ENCODE results near the gene BDKRB2.

Gene BDKRB2

DNA sequence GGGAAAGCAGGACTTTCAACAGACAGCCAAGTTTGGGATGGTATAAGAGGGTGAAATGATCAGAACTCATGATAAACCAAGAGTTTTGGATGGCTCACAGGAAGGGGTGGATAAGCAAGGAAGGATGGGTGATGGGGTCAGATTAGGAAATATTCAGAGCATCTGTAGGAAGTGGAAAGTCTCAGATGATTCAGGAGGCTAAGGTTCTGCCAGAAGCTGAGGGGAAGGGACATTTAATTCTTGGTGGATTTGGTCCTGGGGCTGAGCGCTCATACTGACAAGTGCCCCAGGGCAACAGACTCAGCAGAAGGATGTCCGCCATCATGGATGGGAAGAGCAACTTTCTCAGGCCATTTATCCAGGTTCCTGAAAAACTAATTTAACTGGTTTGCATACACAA lies 28.4 kb upstream of the BDKRB2 start:
- no peak for DNase-seq (ENCODE audit: low read depth in 2 of 3, low spot score in 2 of 3)

DNA sequence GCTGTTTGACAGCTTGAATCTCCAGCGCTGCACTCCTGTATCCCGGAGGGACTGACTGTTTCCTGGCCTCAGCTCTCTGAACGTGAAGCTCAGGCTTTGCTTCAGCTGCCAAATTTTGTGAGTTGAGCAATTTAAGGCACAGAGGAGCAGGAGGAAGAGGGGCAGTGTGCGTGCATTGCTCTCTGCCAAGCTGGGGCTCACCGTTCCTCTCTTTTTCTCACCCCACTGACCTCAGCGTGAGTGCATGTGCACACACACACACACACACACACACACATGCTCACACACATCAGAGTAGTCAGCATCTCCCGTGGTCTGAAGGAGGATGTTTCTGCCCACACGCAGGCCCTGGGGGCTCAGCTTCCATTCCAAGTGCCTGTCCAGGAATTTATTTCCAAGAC lies 27.8 kb upstream of the BDKRB2 start:
- no peak for DNase-seq (ENCODE audit: low read depth in 2 of 3, low spot score in 2 of 3)

- DNase-seq (ENCODE audit: low read depth in 2 of 3, low spot score in 2 of 3): no peak
Measured at GRCh38 chr14:96177766-96178375, 26.8 kb upstream of the BDKRB2 start.

DNA sequence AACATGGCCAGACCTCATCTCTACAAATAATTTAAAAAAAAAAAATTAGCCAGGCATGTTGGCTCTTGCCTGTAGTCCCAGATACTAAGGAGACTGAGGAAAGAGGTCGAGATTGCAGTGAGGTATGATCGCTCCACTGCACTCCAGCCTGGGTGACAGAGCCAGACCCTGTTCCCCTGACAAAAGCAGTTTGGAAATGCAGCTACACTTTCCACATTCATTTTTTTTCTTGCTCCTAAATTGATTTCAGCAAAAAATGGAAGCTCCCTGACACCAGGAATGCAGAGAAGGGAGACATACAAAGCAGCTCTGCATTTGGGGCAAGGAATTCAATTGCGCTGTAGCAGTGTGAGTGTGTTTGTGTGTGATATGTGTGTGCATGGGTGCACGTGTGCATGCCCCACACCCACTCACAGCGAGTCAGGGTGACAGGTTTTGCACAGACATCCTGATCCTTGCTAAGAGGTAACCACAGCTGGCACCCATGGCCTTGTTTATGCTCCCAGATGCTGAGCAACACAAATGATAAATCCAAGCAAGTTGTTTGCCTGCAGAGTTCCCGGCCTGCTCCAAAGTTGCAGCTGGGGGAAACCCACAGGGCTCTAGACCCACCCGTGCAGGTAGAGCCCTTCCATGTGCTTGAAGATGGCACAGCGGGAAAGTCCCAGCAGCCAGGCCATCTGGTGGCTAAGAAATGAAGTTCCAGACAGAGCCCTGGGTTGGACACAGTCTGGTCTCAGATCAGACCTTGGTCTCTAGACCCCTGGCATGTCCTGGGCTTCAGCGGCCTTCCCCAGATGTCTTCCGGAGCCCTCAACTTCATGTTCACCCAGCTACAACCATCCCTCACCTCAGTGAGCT lies 25.9 kb upstream of the BDKRB2 start:
- DNase-seq (ENCODE audit: low read depth in 2 of 3, low spot score in 2 of 3): no peak

- DNase-seq (ENCODE audit: low read depth in 2 of 3, low spot score in 2 of 3): no peak
Measured at GRCh38 chr14:96180043-96180874, 24.4 kb upstream of the BDKRB2 start.

GRCh38 chr14:96181186-96182056 lies 23.2 kb upstream of the BDKRB2 start:
- no peak for DNase-seq (ENCODE audit: low read depth in 2 of 3, low spot score in 2 of 3)

GRCh38 chr14:96182546-96182945 lies 22.1 kb upstream of the BDKRB2 start:
- no peak for DNase-seq (ENCODE audit: low read depth in 2 of 3, low spot score in 2 of 3)

DNA sequence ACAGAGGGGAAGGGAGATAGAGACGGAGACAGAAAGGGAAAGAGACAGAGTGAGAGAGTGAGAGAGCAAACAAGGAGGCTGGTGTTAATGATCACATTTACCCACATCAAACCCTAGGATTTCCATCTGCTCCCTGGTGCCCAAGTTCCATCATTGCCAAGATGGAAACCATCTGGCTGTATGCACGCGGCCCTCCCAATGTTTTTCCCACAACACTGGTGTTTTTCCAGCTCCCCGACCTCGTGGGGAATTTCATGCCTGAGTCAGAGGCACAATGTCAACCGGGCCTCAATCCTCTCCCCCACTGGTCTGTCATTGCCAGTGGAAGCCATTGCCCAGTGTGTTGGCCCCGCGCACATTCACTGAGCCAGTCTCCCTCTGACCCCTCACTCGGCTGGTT lies 19.9 kb upstream of the BDKRB2 start:
- no peak for DNase-seq (ENCODE audit: low read depth in 2 of 3, low spot score in 2 of 3)

GRCh38 chr14:96187216-96188031 lies 17.2 kb upstream of the BDKRB2 start:
- no peak for DNase-seq (ENCODE audit: low read depth in 2 of 3, low spot score in 2 of 3)

- no peak for DNase-seq (ENCODE audit: low read depth in 2 of 3, low spot score in 2 of 3)
Measured at GRCh38 chr14:96189281-96189711, 15.3 kb upstream of the BDKRB2 start.

GRCh38 chr14:96191353-96191752 lies 13.3 kb upstream of the BDKRB2 start:
- DNase-seq (ENCODE audit: low read depth in 2 of 3, low spot score in 2 of 3): no peak

DNA sequence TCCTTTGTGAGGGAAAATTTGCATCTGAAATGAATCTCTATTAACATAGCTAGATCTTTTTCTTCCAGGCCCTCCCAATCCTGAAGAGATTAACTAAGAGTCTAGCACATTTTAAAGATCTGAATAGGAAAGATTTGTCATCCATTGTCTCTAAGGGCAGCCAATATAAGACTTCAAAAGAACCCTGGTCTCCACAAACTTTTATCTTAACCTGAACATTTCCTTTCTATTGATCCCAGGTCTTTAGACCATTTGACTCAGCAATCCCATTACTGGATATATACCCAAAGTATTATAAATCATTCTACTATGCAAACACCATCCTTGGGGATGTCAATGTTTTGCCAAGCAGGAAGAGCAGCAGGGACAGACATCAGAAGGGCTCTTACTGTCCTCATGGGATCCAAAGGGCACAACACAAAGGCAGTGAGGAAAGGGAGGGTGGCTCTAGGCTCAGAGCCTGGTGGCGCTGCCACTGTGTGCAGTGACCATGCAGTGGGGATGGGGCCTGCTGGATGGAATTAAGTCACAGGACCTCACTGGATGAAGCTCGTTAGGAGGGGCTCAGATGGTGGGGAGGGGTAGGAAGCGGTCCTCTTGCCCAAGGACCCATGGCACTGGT lies 12.7 kb upstream of the BDKRB2 start:
- DNase-seq (ENCODE audit: low read depth in 2 of 3, low spot score in 2 of 3): no peak

GRCh38 chr14:96192975-96193805 lies 11.4 kb upstream of the BDKRB2 start:
- DNase-seq (ENCODE audit: low read depth in 2 of 3, low spot score in 2 of 3): no peak

DNA sequence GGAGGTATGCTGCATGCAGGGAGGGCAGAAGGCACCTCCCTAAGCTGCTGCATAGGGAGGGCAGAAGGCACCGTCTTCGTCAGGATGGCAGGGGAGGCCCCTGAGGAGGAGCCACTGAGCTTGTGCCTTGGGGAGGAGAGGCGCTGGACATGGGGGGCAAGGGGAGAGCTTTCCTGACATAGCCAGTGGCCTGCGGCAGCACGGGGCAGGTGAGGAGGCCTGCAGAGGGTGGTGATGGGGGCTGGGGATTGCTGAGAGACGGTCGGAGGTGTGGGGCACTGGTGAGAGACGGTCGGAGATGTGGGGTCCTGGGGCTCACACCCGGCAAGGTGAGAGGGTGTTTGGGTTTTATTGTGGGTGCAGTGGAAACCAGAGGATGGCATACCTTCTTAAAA lies 10.4 kb upstream of the BDKRB2 start:
- no peak for DNase-seq (ENCODE audit: low read depth in 2 of 3, low spot score in 2 of 3)

GRCh38 chr14:96194657-96195431 lies 9.8 kb upstream of the BDKRB2 start:
- no peak for DNase-seq (ENCODE audit: low read depth in 2 of 3, low spot score in 2 of 3)

DNA sequence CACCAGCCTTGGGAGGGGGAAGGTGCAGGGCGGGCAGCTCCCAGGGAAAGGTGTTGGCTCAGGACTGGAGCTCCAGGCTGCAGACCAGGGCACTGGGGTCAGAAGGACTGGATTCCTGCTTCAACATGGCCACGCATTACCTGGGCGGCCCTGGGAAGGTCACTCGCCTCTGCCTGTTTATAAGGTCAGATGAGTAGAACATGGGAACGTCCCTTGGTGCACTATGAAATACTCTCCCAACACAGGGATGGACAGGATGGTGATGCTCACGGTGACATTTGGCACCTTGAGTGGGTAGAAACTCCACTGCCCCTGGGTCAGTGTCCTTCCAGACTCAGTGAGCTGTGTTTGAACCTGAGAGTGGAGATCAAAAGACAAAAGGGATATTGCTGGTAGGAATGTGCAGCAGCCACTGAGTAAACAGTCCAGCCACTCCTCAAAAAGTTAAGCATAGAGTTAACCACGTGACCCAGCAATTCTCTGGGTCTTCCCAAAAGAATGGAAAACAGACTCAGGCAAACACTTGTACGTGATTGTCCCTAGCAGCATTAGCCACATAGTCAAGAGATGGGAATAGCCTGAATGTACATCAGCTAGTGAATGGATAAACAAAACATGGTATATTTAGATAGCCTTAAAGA lies 9.1 kb upstream of the BDKRB2 start:
- DNase-seq (ENCODE audit: low read depth in 2 of 3, low spot score in 2 of 3): no peak

- no peak for DNase-seq (ENCODE audit: low read depth in 2 of 3, low spot score in 2 of 3)
Measured at GRCh38 chr14:96197163-96197852, 7.3 kb upstream of the BDKRB2 start.

Data from activated CD8-positive, alpha-beta memory T cell treated with anti-CD3 and anti-CD28 coated beads for 48 hours (primary cell).